NAMALWA (cell line): ENCODE measurements around the gene CARS1.

Experiments used
- DNase-seq: peaks from one replicate; pipeline ENCODE4 v3.0.0-alpha.2; 2015; ENCODE audit warnings: low spot score

The CARS1 gene

GRCh38 chr11:3057069-3057963, at the start of gene CARS1:
CARS1 (minus strand) TSS chr11:3057423; CDS start chr11:3057367, 56 bp downstream.
- peak; percentile 95 for DNase-seq

GRCh38 chr11:3105791-3106735, 48.8 kb upstream of the CARS1 start:
- DNase-seq = no peak

GRCh38 chr11:3104961-3105790, 48.0 kb upstream of the CARS1 start:
- DNase-seq = no peak

GRCh38 chr11:3104051-3104714, 47.0 kb upstream of the CARS1 start:
- no peak for DNase-seq

GRCh38 chr11:3103076-3103475, 45.9 kb upstream of the CARS1 start:
- DNase-seq = no peak

- DNase-seq = no peak
These were observed 45.4 kb upstream of the CARS1 start for GRCh38 chr11:3102641-3102921.

- no peak for DNase-seq
These were observed 44.9 kb upstream of the CARS1 start for GRCh38 chr11:3101921-3102640.

GRCh38 chr11:3099178-3099577, 42.0 kb upstream of the CARS1 start:
- DNase-seq = no peak

- DNase-seq = no peak
These were observed 39.8 kb upstream of the CARS1 start for GRCh38 chr11:3096909-3097530.

- DNase-seq = no peak
These were observed 38.6 kb upstream of the CARS1 start for GRCh38 chr11:3095712-3096361.

GRCh38 chr11:3094223-3094824, 37.1 kb upstream of the CARS1 start:
- no peak for DNase-seq

- no peak for DNase-seq
These were observed 36.3 kb upstream of the CARS1 start for GRCh38 chr11:3093281-3094191.

GRCh38 chr11:3092603-3093141, 35.4 kb upstream of the CARS1 start:
- no peak for DNase-seq

- peak; percentile 76 for DNase-seq
These were observed 34.8 kb upstream of the CARS1 start for GRCh38 chr11:3091846-3092602.

- DNase-seq = no peak
These were observed 34.0 kb upstream of the CARS1 start for GRCh38 chr11:3091081-3091845.

- no peak for DNase-seq
These were observed 33.1 kb upstream of the CARS1 start for GRCh38 chr11:3090096-3090901.
